HG03060 (cell line): ENCODE results near the gene MXRA5.
"Not testable (repeated sequence)": the region's sequence is repeated elsewhere in the genome, so short reads cannot be mapped to it uniquely, and the experiment has no call there.

Experiments used
- ATAC-seq: cut with Tn5 transposase; IDR thresholded peaks from one replicate; pipeline ENCODE4 v1.9.1; 2021; ENCODE audit warnings: low read depth, moderate number of reproducible peaks; ENCODE audit not compliant: unreplicated experiment

MXRA5 gene

GRCh38 chrX:3346501-3347259 is at the start of gene MXRA5:
Gene MXRA5, minus strand, starts transcription at chrX:3346652. Its CDS starts 2,819 bp downstream, at chrX:3343833.
- ATAC-seq: no peak

- ATAC-seq: no peak
These were observed 47.2 kb upstream of the MXRA5 start for GRCh38 chrX:3393581-3394111.

GRCh38 chrX:3393178-3393577 is 46.7 kb upstream of the MXRA5 start:
- no peak for ATAC-seq

- ATAC-seq: no peak
These were observed 42.0 kb upstream of the MXRA5 start for GRCh38 chrX:3388457-3388856.

- no peak for ATAC-seq
These were observed 37.9 kb upstream of the MXRA5 start for GRCh38 chrX:3384327-3384726.

- ATAC-seq: no peak
These were observed 34.2 kb upstream of the MXRA5 start for GRCh38 chrX:3380603-3381002.

- ATAC-seq: no peak
These were observed 32.7 kb upstream of the MXRA5 start for GRCh38 chrX:3379111-3379510.

- no peak for ATAC-seq
These were observed 31.7 kb upstream of the MXRA5 start for GRCh38 chrX:3378156-3378555.

GRCh38 chrX:3377560-3377959 is 31.1 kb upstream of the MXRA5 start:
- ATAC-seq: no peak

GRCh38 chrX:3375878-3376508 is 29.5 kb upstream of the MXRA5 start:
- not testable (repeated sequence) for ATAC-seq

- no peak for ATAC-seq
These were observed 27.8 kb upstream of the MXRA5 start for GRCh38 chrX:3374108-3374800.

- ATAC-seq: no peak
These were observed 24.7 kb upstream of the MXRA5 start for GRCh38 chrX:3371163-3371562.

- ATAC-seq: no peak
These were observed 24.2 kb upstream of the MXRA5 start for GRCh38 chrX:3370656-3371055.

GRCh38 chrX:3362956-3363355 is 16.5 kb upstream of the MXRA5 start:
- no peak for ATAC-seq

- ATAC-seq: no peak
These were observed 14.4 kb upstream of the MXRA5 start for GRCh38 chrX:3360881-3361280.

GRCh38 chrX:3352741-3353140 is 6.3 kb upstream of the MXRA5 start:
- not testable (repeated sequence) for ATAC-seq

- no peak for ATAC-seq
These were observed 4.8 kb upstream of the MXRA5 start for GRCh38 chrX:3351276-3351675.

GRCh38 chrX:3348191-3348590 is 1.7 kb upstream of the MXRA5 start:
- ATAC-seq: no peak

- no peak for ATAC-seq
These were observed 916 bp downstream of the MXRA5 start for GRCh38 chrX:3345281-3346191.

- not testable (repeated sequence) for ATAC-seq
These were observed 2.9 kb downstream of the MXRA5 start for GRCh38 chrX:3343569-3343968.
